Sigmoid colon (tissue), 7 donors: ENCODE measurements around the gene EIF1AD. TPM values are rescaled to one million over a fixed set of nuclear protein-coding genes. Genes with fewer than 3 reads are reported as not detected.
"Not testable (repeated sequence)": the region's sequence is repeated elsewhere in the genome, so short reads cannot be mapped to it uniquely, and the experiment has no call there.

Source experiments
- DNase-seq: peaks from one replicate; pipeline ENCODE4 v3.0.0-alpha.2; 2019
- H3K27ac ChIP-seq, 4 donors: fragments of 200-600 bp; sonication (generic); one replicate each; pipeline ENCODE4 v1.5.1; 2016 to 2019; ENCODE audit warnings: mild to moderate bottlenecking in 1 of 4
- H3K27me3 ChIP-seq, 3 donors: fragments of 200-600 bp; sonication (generic); one replicate each; pipeline ENCODE4 v1.5.1; 2019; ENCODE audit warnings: mild to moderate bottlenecking in 1 of 3
- H3K36me3 ChIP-seq, 4 donors: fragments of 200-600 bp; sonication (generic); one replicate each; pipeline ENCODE4 v1.5.1; 2016 to 2019
- H3K4me1 ChIP-seq, 4 donors: fragments of 200-600 bp; sonication (generic); one replicate each; pipeline ENCODE4 v1.5.1; 2017 to 2019
- H3K4me3 ChIP-seq, 4 donors: fragments of 200-600 bp; sonication (generic); one replicate each; pipeline ENCODE4 v1.5.1; 2017 to 2019; ENCODE audit warnings: mild to moderate bottlenecking in 2 of 4, moderate library complexity in 1 of 4
- H3K9me3 ChIP-seq, 4 donors: fragments of 200-600 bp in 3 of 4; sonication (generic) in 3 of 4; one replicate each; pipeline versions ENCODE4 v1.5.1 to v1.6.1; 2013 to 2019
- CTCF ChIP-seq, 4 experiments: fragments of 450-650 bp in 3 of 4; fragments of 200-600 bp in 1 of 4; IDR thresholded peaks; one replicate each; pipeline ENCODE4 v1.5.1; 2016 to 2019; ENCODE audit warnings: antibody characterized with exemption in 4 of 4, mild to moderate bottlenecking in 3 of 4, moderate library complexity in 2 of 4
- EP300 ChIP-seq, 4 donors: sonication (generic); formaldehyde crosslinking; IDR thresholded peaks; one replicate each; pipeline ENCODE4 v1.6.1; 2017; ENCODE audit warnings: antibody characterized with exemption in 4 of 4
- POLR2A ChIP-seq, 2 donors: fragments of 450-650 bp; IDR thresholded peaks; one replicate each; pipeline ENCODE4 v1.6.1; 2016; ENCODE audit warnings: antibody characterized with exemption in 2 of 2, mild to moderate bottlenecking in 2 of 2, moderate library complexity in 2 of 2
- POLR2AphosphoS5 ChIP-seq, 4 donors: sonication (generic); formaldehyde crosslinking; IDR thresholded peaks; one replicate each; pipeline ENCODE4 v1.6.1; 2017; ENCODE audit warnings: antibody characterized with exemption in 4 of 4
- WGBS, 2 donors: extraction: QIAGEN DNeasy Blood & Tissue Kit; methylation state at CpG; one replicate each; pipeline ENCODE4 v1.1.7; 2013; 5-methylcytosine and 5-hydroxymethylcytosine counted together
- intact Hi-C: fragments of 100-400 bp; cut with DNase I; formaldehyde crosslinking; loops from one replicate; pipeline ENCODE4 v1.15.1; 2023
- polyA plus RNA-seq, 3 donors: library from polyadenylated mRNA; stranded (reverse); fragments of 200-250 nt; gene quantifications; one replicate each; pipeline ENCODE4 v1.2.3, GENCODE V29; 2013
- total RNA-seq, 4 donors: library from RNA; depleted of rRNA; stranded (reverse); fragments of >200 nt; gene quantifications; one replicate each; pipeline ENCODE4 v1.1.0, GENCODE V29; 2016
- donor health status: healthy with polysubstance abuse.
- donor health status: Bipolar disorder and iron deficiency.
- donor health status: healthy.

EIF1AD gene
- total and polyA plus RNA-seq, 7 donors, result 13.8 to 26.0 (median 20.4) TPM

GRCh38 chr11:65958291-65958690 is 43.7 kb downstream of the EIF1AD start:
- H3K4me1 ChIP-seq, result peaks cover 0 to 21% (median 19%) of the 10 kb centered on the region in 4 donors
- no peak for DNase-seq
- TF ChIP-seq CTCF (IDR thresholded peaks at IDR 0.05), result no peak
- TF ChIP-seq POLR2A (IDR thresholded peaks at IDR 0.05), result no peak
- TF ChIP-seq POLR2AphosphoS5 (IDR thresholded peaks at IDR 0.05), result no peak
- TF ChIP-seq EP300 (IDR thresholded peaks at IDR 0.05), result no peak
- no peaks in the 10 kb centered on the region for H3K36me3 ChIP-seq
- 67 to 82% methylated on average over 4 of the region's 4 CpGs for WGBS, 2 donors
- peaks cover 0 to 8% (median 0%) of the 10 kb centered on the region in 3 donors for H3K27me3 ChIP-seq
- intact Hi-C loops, result no loop called here
- H3K9me3 ChIP-seq, result no peaks in the 10 kb centered on the region
- no peak overlapping the region for H3K27ac ChIP-seq
- H3K4me3 ChIP-seq, result no peak overlapping the region

GRCh38 chr11:65954771-65955170 is 47.2 kb downstream of the EIF1AD start:
- H3K27me3 ChIP-seq, result peaks cover 0 to 8% (median 0%) of the 10 kb centered on the region in 3 donors
- TF ChIP-seq POLR2AphosphoS5 (IDR thresholded peaks at IDR 0.05) (no peak), CTCF (IDR thresholded peaks at IDR 0.05) (no peak), POLR2A (IDR thresholded peaks at IDR 0.05) (no peak), EP300 (IDR thresholded peaks at IDR 0.05) (no peak)
- no peaks in the 10 kb centered on the region for H3K36me3 ChIP-seq
- no peak overlapping the region for H3K4me3 ChIP-seq
- no peaks in the 10 kb centered on the region for H3K4me1 ChIP-seq
- H3K9me3 ChIP-seq, result no peaks in the 10 kb centered on the region
- intact Hi-C loops, result no loop called here
- no peak for DNase-seq
- H3K27ac ChIP-seq, result no peak overlapping the region
- WGBS, 2 donors, result 80 to 84% methylated on average over 8 of the region's 8 CpGs

GRCh38 chr11:65953471-65953870 is 48.5 kb downstream of the EIF1AD start:
- Histone ChIP-seq H3K4me3 (no peak overlapping the region), H3K27ac (no peak overlapping the region), H3K36me3 (no peaks in the 10 kb centered on the region), H3K4me1 (no peaks in the 10 kb centered on the region), H3K27me3 (peaks cover 0 to 8% (median 0%) of the 10 kb centered on the region in 3 donors), H3K9me3 (no peaks in the 10 kb centered on the region)
- TF ChIP-seq POLR2A (IDR thresholded peaks at IDR 0.05) (no peak), EP300 (IDR thresholded peaks at IDR 0.05) (no peak), POLR2AphosphoS5 (IDR thresholded peaks at IDR 0.05) (no peak), CTCF (IDR thresholded peaks at IDR 0.05) (no peak)
- intact Hi-C loops, result no loop called here
- DNase-seq, result no peak
- WGBS, 2 donors, result 94 to 96% methylated on average over 20 of the region's 20 CpGs

GRCh38 chr11:65952052-65952521 is 49.9 kb downstream of the EIF1AD start:
- WGBS, 2 donors, result 16 to 67% methylated on average over 6 of the region's 6 CpGs

GRCh38 chr11:65951641-65952040 is 50.3 kb downstream of the EIF1AD start:
- intact Hi-C loops, H3K36me3 ChIP-seq, H3K9me3 ChIP-seq, H3K27ac ChIP-seq, H3K27me3 ChIP-seq, DNase-seq, H3K4me1 ChIP-seq, H3K4me3 ChIP-seq: not testable (repeated sequence)
- WGBS, 2 donors, result 48 to 67% methylated on average over 3 of the region's 3 CpGs

More at GRCh38 chr11:65952052-65952521, 49.9 kb downstream of the EIF1AD start:
- TF ChIP-seq POLR2A (IDR thresholded peaks at IDR 0.05), result no peak
- TF ChIP-seq POLR2AphosphoS5 (IDR thresholded peaks at IDR 0.05), result no peak
- no peak for TF ChIP-seq CTCF (IDR thresholded peaks at IDR 0.05)
- TF ChIP-seq EP300 (IDR thresholded peaks at IDR 0.05), result no peak
- DNase-seq, result no peak
- intact Hi-C loops, result no loop called here
- no peaks in the 10 kb centered on the region for H3K4me1 ChIP-seq
- peaks cover 0 to 8% (median 0%) of the 10 kb centered on the region in 3 donors for H3K27me3 ChIP-seq
- no peak overlapping the region for H3K27ac ChIP-seq
- H3K4me3 ChIP-seq, result no peak overlapping the region
- H3K36me3 ChIP-seq, result no peaks in the 10 kb centered on the region
- no peaks in the 10 kb centered on the region for H3K9me3 ChIP-seq

GRCh38 chr11:65950711-65951110 is 51.2 kb downstream of the EIF1AD start:
- H3K4me3 ChIP-seq, H3K27me3 ChIP-seq, DNase-seq, H3K27ac ChIP-seq, H3K36me3 ChIP-seq, H3K9me3 ChIP-seq, intact Hi-C loops, H3K4me1 ChIP-seq: not testable (repeated sequence)
- 94% methylated on average over 5 of the region's 5 CpGs for WGBS, 2 donors
